K562 (cell line): ENCODE data around the gene LNPEP. TPM values are rescaled to one million over a fixed set of nuclear protein-coding genes. Genes with fewer than 3 reads are reported as not detected.
A peak's percentile ranks its signal among the peaks of the same experiment; 100 is the strongest.

ENCODE experiments used
- ATAC-seq: fragments of 200-7000 bp; cut with Tn5 transposase; 3 replicates; pipeline ENCODE4 v1.9.1; 2020; ENCODE audit warnings: moderate library complexity
- BruUV-seq: library from RNA; stranded (reverse); fragments of 400-500 nt; replicated peaks from 2 replicates; lab custom pipeline; 2021; lab: Mats Ljungman, UMichigan
- CTCF ChIA-PET: fragments of 300-600 bp; formaldehyde crosslinking; extraction: SDS; loops from one replicate; lab custom pipeline; 2021; ENCODE audit warnings: low intra/inter-chr PET ratio; lab: Yijun Ruan, JAX
- POLR2A ChIA-PET: fragments of 300-600, 350-650 bp; sonication (Branson Sonifier 250); formaldehyde crosslinking; extraction: SDS; loops from one replicate; lab custom pipeline; 2021; ENCODE audit warnings: antibody characterized with exemption, inconsistent platforms; lab: Yijun Ruan, JAX
- DNase-seq, 4 experiments: peaks; one replicate each; pipeline versions ENCODE4 v3.0.0 to v3.0.0-alpha.2; 2011 to 2018; ENCODE audit warnings: low spot score in 3 of 4, mixed read lengths in 3 of 4; ENCODE audit errors: extremely low read depth in 1 of 4
- FAIRE-seq: peaks from 2 replicates; lab custom pipeline; 2011; peaks lifted over from hg19 to GRCh38; lab: Jason Lieb, UNC
- H2AFZ ChIP-seq: 2 replicates; pipeline ENCODE4 v1.6.0; 2011; ENCODE audit warnings: low read depth, low read length, control low read depth, inconsistent platforms
- H3K27ac ChIP-seq: fragments of 200-600 bp; 3 replicates; pipeline ENCODE4 v1.8.0; 2011; ENCODE audit warnings: low read depth, mild to moderate bottlenecking, control low read depth, inconsistent platforms, low read length, moderate library complexity, mixed read lengths; ENCODE audit errors: extremely low read depth
- H3K27me3 ChIP-seq, 2 experiments: fragments of 300-600 bp in 1 of 2; 2 replicates in 1 of 2; 3 replicates in 1 of 2; pipeline versions ENCODE4 v1.6.0 to v1.8.0; 2011; ENCODE audit warnings: inconsistent platforms in 2 of 2, low read length in 2 of 2, mild to moderate bottlenecking in 1 of 2, mixed read lengths in 1 of 2, moderate library complexity in 1 of 2; ENCODE audit not compliant: control insufficient read depth in 2 of 2, insufficient read depth in 2 of 2
- H3K36me3 ChIP-seq: fragments of 300-600 bp; 3 replicates; pipeline ENCODE4 v1.8.0; 2011; ENCODE audit warnings: mild to moderate bottlenecking, low read length, inconsistent platforms; ENCODE audit not compliant: control insufficient read depth, insufficient read depth
- H3K4me1 ChIP-seq, 2 experiments: fragments of 200-600 bp in 1 of 2; replicated peaks in 1 of 2; 2 replicates in 1 of 2; 3 replicates in 1 of 2; pipeline versions ENCODE4 v1.5.1 to v1.8.0; 2011; ENCODE audit warnings: inconsistent platforms in 2 of 2, low read length in 2 of 2, mild to moderate bottlenecking in 1 of 2, mixed read lengths in 1 of 2, moderate library complexity in 1 of 2; ENCODE audit not compliant: control insufficient read depth in 2 of 2, insufficient read depth in 2 of 2
- H3K4me2 ChIP-seq: 2 replicates; pipeline ENCODE4 v1.6.1; 2011; ENCODE audit warnings: low read length, control low read depth, inconsistent platforms, mixed read lengths; ENCODE audit not compliant: insufficient read depth
- H3K4me3 ChIP-seq: fragments of 200-600 bp; sonication (generic), shearing (Covaris generic); 2 replicates; pipeline ENCODE4 v1.5.1; 2016; ENCODE audit warnings: control low read depth, inconsistent platforms
- H3K79me2 ChIP-seq: fragments of 200-600 bp; 3 replicates; pipeline ENCODE4 v1.8.0; 2011; ENCODE audit warnings: low read length, inconsistent platforms; ENCODE audit not compliant: control insufficient read depth, insufficient read depth
- H3K9ac ChIP-seq, 2 experiments: 2 replicates each; pipeline versions ENCODE4 v1.6.0 to v1.6.1; 2011; ENCODE audit warnings: low read depth in 2 of 2, low read length in 2 of 2, control low read depth in 1 of 2, inconsistent platforms in 1 of 2, mild to moderate bottlenecking in 1 of 2, mixed read lengths in 1 of 2; ENCODE audit not compliant: insufficient read depth in 1 of 2
- H3K9me1 ChIP-seq: one replicate; pipeline ENCODE4 v1.6.0; 2011; ENCODE audit warnings: inconsistent platforms, mild to moderate bottlenecking, low read length, moderate library complexity; ENCODE audit not compliant: control insufficient read depth, insufficient read depth
- H3K9me3 ChIP-seq: replicated peaks from 2 replicates; pipeline ENCODE4 v1.5.1; 2011; ENCODE audit warnings: low read depth, low read length, inconsistent platforms; ENCODE audit not compliant: control insufficient read depth, insufficient read depth
- H4K20me1 ChIP-seq: replicated peaks from 2 replicates; pipeline ENCODE4 v1.6.1; 2011; ENCODE audit warnings: low read length, inconsistent platforms, mixed read lengths; ENCODE audit not compliant: control insufficient read depth, insufficient read depth
- ATF3 ChIP-seq, 2 experiments: fragments of 450-650 bp in 1 of 2; sonication (generic) in 1 of 2; formaldehyde crosslinking in 1 of 2; IDR thresholded peaks in 1 of 2; conservative IDR thresholded peaks in 1 of 2; 2 replicates each; pipeline versions ENCODE4 v1.6.1 to v1.8.1; 2016 to 2023; ENCODE audit warnings: mild to moderate bottlenecking in 2 of 2, moderate library complexity in 2 of 2, inconsistent platforms in 1 of 2, missing genetic modification reagents in 1 of 2
- CREB5 ChIP-seq: fragments of 250-450 bp; sonication (Bioruptor Pico); IDR thresholded peaks from 2 replicates; pipeline ENCODE4 v1.5.0; 2020; ENCODE audit warnings: mild to moderate bottlenecking
- FOXM1 ChIP-seq, 2 experiments: fragments of 450-650 bp in 1 of 2; sonication (generic) in 1 of 2; formaldehyde crosslinking in 1 of 2; IDR thresholded peaks; 2 replicates each; pipeline versions ENCODE4 v1.6.1 to v1.9.0; 2017 to 2022; ENCODE audit warnings: low read depth in 2 of 2, mild to moderate bottlenecking in 2 of 2, missing genetic modification reagents in 1 of 2, moderate library complexity in 1 of 2
- JUND ChIP-seq, 2 experiments: IDR thresholded peaks; 2 replicates in 1 of 2; 3 replicates in 1 of 2; pipeline ENCODE4 v1.6.1; 2011; ENCODE audit warnings: borderline replicate concordance in 2 of 2, low read depth in 2 of 2, low read length in 2 of 2, improper control_type of control experiment in 1 of 2, missing biosample characterization in 1 of 2, missing genetic modification characterization in 1 of 2, missing genetic modification reagents in 1 of 2
- SMARCC2 ChIP-seq: fragments of 450-650 bp; IDR thresholded peaks from 2 replicates; pipeline ENCODE4 v1.6.1; 2017; ENCODE audit warnings: antibody characterized with exemption, moderate library complexity, mild to moderate bottlenecking, low read depth
- TBL1XR1 ChIP-seq, 2 experiments: IDR thresholded peaks; 2 replicates each; pipeline ENCODE4 v1.6.1; 2012; ENCODE audit warnings: improper control_type of control experiment in 2 of 2, low read length in 2 of 2, mild to moderate bottlenecking in 1 of 2
- ZNF217 ChIP-seq: sonication (generic); formaldehyde crosslinking; IDR thresholded peaks from 2 replicates; pipeline ENCODE4 v1.8.0; 2022; ENCODE audit warnings: mild to moderate bottlenecking, missing genetic modification reagents
- ZNF57 ChIP-seq: fragments of 450-650 bp; formaldehyde crosslinking; IDR thresholded peaks from 2 replicates; pipeline ENCODE4 v1.4.0; 2020; ENCODE audit warnings: mild to moderate bottlenecking, moderate library complexity
- WGBS: fragments of 100-300 bp; shearing (Covaris generic); methylation state at CpG from one replicate; pipeline ENCODE4 v1.1.6; 2016; ENCODE audit warnings: low coverage, mixed read lengths; ENCODE audit not compliant: insufficient coverage; ENCODE audit errors: missing lambda C conversion rate; 5-methylcytosine and 5-hydroxymethylcytosine counted together
- in situ Hi-C: fragments of 300-500 bp; cut with MboI; formaldehyde crosslinking; loops from 4 replicates; pipeline ENCODE4 v1.15.0; 2018; ENCODE audit warnings: inconsistent platforms, mixed read lengths
- intact Hi-C: fragments of 100-400 bp; cut with micrococcal nuclease; formaldehyde crosslinking; loops from 2 replicates; pipeline ENCODE4 v1.14.2; 2022
- polyA plus RNA-seq, 8 experiments: library from polyadenylated mRNA; depleted of rRNA in 4 of 8; stranded (reverse) in 5 of 8; unstranded in 3 of 8; fragments of >200 nt; fragmentation: Nextera tagmentation in 2 of 8; fragmentation: Illumina TruSeq in 1 of 8; extraction: Ambion mirVana in 2 of 8; extraction: Trizol in 1 of 8; gene quantifications; 2 replicates each; pipeline versions ENCODE4 v1.2.1 to v1.2.3, GENCODE V29; 2011 to 2014; ENCODE audit warnings: inconsistent platforms in 1 of 8, missing spikeins in 1 of 8
- total RNA-seq, 7 experiments: library from RNA; depleted of rRNA in 6 of 7; stranded (reverse); fragments of >200 nt in 6 of 7; fragmentation: Illumina TruSeq in 2 of 7; extraction: Trizol in 2 of 7; gene quantifications; 2 replicates each; pipeline versions ENCODE4 v1.2.1 to v1.2.3, GENCODE V29; 2011 to 2021; ENCODE audit warnings: low replicate concordance in 1 of 7

LNPEP gene
- total and polyA plus RNA-seq, 9 of the 15 experiments (the other 6 are each of a cell fraction or from before 2014, with no cell fraction given): 2.6 to 27.9 (median 11.2) TPM

GRCh38 chr5:96978812-96979449 lies 43.1 kb downstream of the LNPEP start:
- Histone ChIP-seq H3K79me2 (no peaks in the 10 kb centered on the region; the same call in 2 of the 3 replicates), H3K4me2 (no peak overlapping the region), H3K27ac (no peak overlapping the region), H3K4me3 (no peak overlapping the region), H3K9me1 (no peaks in the 10 kb centered on the region), H3K4me1 (no peaks in the 10 kb centered on the region), H2AFZ (no peak overlapping the region), H4K20me1 (0 out of 2 replicates have a peak, but pooled peaks cover under 1% of the 10 kb centered on the region), H3K36me3 (peaks cover 17% of the 10 kb centered on the region), H3K9ac (no peak overlapping the region), H3K27me3 (no peaks in the 10 kb centered on the region), H3K9me3 (no peaks in the 10 kb centered on the region)
- FAIRE-seq: no peak
- POLR2A ChIA-PET: interaction anchor here (0.6 to 0.7 kb wide), 2 partner anchors 19 to 777 kb away, joined by 3 to 4 read pairs; no protein-coding TSS in a partner anchor
- intact Hi-C loops: no loop called here
- CTCF ChIA-PET: no interaction called here
- WGBS: 70% methylated on average over 5 of the region's 5 CpGs
- TF ChIP-seq JUND (IDR thresholded peaks at IDR 0.05; ENCODE audit: borderline replicate concordance, low read depth, low read length) (0 out of 2 replicates have a peak, but pooled peaks have one; percentile 20), JUND (tag; IDR thresholded peaks at IDR 0.05; ENCODE audit: borderline replicate concordance, low read depth, low read length) (no peak), ZNF57 (no peak), CREB5 (no peak), TBL1XR1 (IDR thresholded peaks at IDR 0.05; ENCODE audit: low read length in 2 of 2) (no peak), FOXM1 (IDR thresholded peaks at IDR 0.05; ENCODE audit: low read depth) (no peak), FOXM1 (CRISPR knock-in tag; IDR thresholded peaks at IDR 0.05; ENCODE audit: low read depth) (no peak), ATF3 (IDR thresholded peaks at IDR 0.05) (0 out of 2 replicates have a peak, but pooled peaks have one; percentile 11), ATF3 (CRISPR knock-in tag; conservative IDR thresholded peaks at IDR 0.05) (no peak), SMARCC2 (no peak), ZNF217 (CRISPR knock-in tag) (no peak)
- no TSS peak for BruUV-seq
- ATAC-seq: no peak
- DNase-seq: no peak
- in situ Hi-C loops: no loop called here
